H1 (cell line): ENCODE measurements around the gene HDAC7. TPM values are rescaled to one million over a fixed set of nuclear protein-coding genes. Genes with fewer than 3 reads are reported as not detected.

ENCODE experiments used
- CTCF ChIA-PET: fragments of 300-600 bp; sonication (Branson Sonifier 250); formaldehyde crosslinking; loops from one replicate; lab custom pipeline; 2021; ENCODE audit not compliant: partially characterized antibody; lab: Charles Lee
- POLR2A ChIA-PET: fragments of 300-600 bp; sonication (Branson Sonifier 250); formaldehyde crosslinking; loops from one replicate; lab custom pipeline; 2021; ENCODE audit warnings: inconsistent platforms; ENCODE audit not compliant: partially characterized antibody; lab: Charles Lee
- DNase-seq, 2 experiments: peaks; one replicate each; pipeline versions ENCODE4 v3.0.0 to v3.0.0-alpha.2; 2010 to 2022; ENCODE audit warnings: low spot score in 2 of 2, low read depth in 1 of 2, mixed read lengths in 1 of 2
- FAIRE-seq: peaks from 2 replicates; lab custom pipeline; 2011; peaks lifted over from hg19 to GRCh38; lab: Jason Lieb, UNC
- H2AFZ ChIP-seq: 2 replicates; pipeline ENCODE4 v1.8.1; 2012; ENCODE audit warnings: low read length, inconsistent platforms
- H2AK5ac ChIP-seq: 2 replicates; pipeline ENCODE4 v1.6.1; 2013; ENCODE audit warnings: low read depth, low read length
- H2BK120ac ChIP-seq: replicated peaks from 2 replicates; pipeline ENCODE3; 2013; ENCODE audit warnings: low read depth, low read length, inconsistent platforms
- H2BK12ac ChIP-seq: 2 replicates; pipeline ENCODE4 v1.6.1; 2013; ENCODE audit warnings: low read depth, low read length
- H2BK15ac ChIP-seq: 2 replicates; pipeline ENCODE4 v1.6.1; 2013; ENCODE audit warnings: low read length
- H2BK20ac ChIP-seq: 2 replicates; pipeline ENCODE4 v1.6.1; 2013; ENCODE audit warnings: low read length
- H2BK5ac ChIP-seq: 2 replicates; pipeline ENCODE4 v1.6.1; 2013; ENCODE audit warnings: low read depth, low read length
- H3K14ac ChIP-seq: 2 replicates; pipeline ENCODE4 v1.6.1; 2013; ENCODE audit warnings: inconsistent platforms; ENCODE audit not compliant: insufficient read length
- H3K18ac ChIP-seq: 2 replicates; pipeline ENCODE4 v1.6.1; 2013; ENCODE audit warnings: low read length; ENCODE audit errors: extremely low read depth
- H3K23ac ChIP-seq: 2 replicates; pipeline ENCODE4 v1.6.1; 2013; ENCODE audit warnings: inconsistent platforms; ENCODE audit not compliant: insufficient read length
- H3K23me2 ChIP-seq: 2 replicates; pipeline ENCODE4 v1.6.1; 2013; ENCODE audit warnings: low read depth, low read length
- H3K27ac ChIP-seq: 2 replicates; pipeline ENCODE4 v1.6.1; 2011; ENCODE audit warnings: low read depth, low read length, inconsistent platforms
- H3K27me3 ChIP-seq, 4 experiments: replicated peaks in 1 of 4; 1 replicate in 1 of 4; 2 replicates in 3 of 4; pipeline versions ENCODE4 v1.6.1 to v1.8.1; 2011 to 2013; ENCODE audit warnings: low read length in 3 of 4, mild to moderate bottlenecking in 3 of 4, inconsistent platforms in 2 of 4, mixed read lengths in 2 of 4, moderate library complexity in 1 of 4; ENCODE audit not compliant: control insufficient read depth in 3 of 4, insufficient read depth in 3 of 4; ENCODE audit errors: extremely low read depth in 1 of 4
- H3K36me3 ChIP-seq, 4 experiments: 2 replicates each; pipeline versions ENCODE4 v1.6.1 to v1.8.1; 2011 to 2013; ENCODE audit warnings: mild to moderate bottlenecking in 4 of 4, low read length in 3 of 4, moderate library complexity in 2 of 4, control low read depth in 1 of 4, inconsistent platforms in 1 of 4; ENCODE audit not compliant: insufficient read depth in 4 of 4, control insufficient read depth in 2 of 4
- H3K4ac ChIP-seq: replicated peaks from 2 replicates; pipeline ENCODE3; 2013; ENCODE audit warnings: low read length, low read depth, mixed read lengths, inconsistent platforms; ENCODE audit not compliant: insufficient read length
- H3K4me1 ChIP-seq, 4 experiments: replicated peaks in 1 of 4; 1 replicate in 1 of 4; 2 replicates in 3 of 4; pipeline versions ENCODE4 v1.6.1 to v1.8.1; 2011 to 2013; ENCODE audit warnings: low read length in 3 of 4, inconsistent platforms in 2 of 4, mixed read lengths in 1 of 4; ENCODE audit not compliant: insufficient read depth in 4 of 4, control insufficient read depth in 3 of 4
- H3K4me2 ChIP-seq, 2 experiments: 2 replicates each; pipeline versions ENCODE4 v1.6.1 to v1.8.1; 2011 to 2013; ENCODE audit warnings: low read depth in 2 of 2, low read length in 2 of 2, control low read depth in 1 of 2, inconsistent platforms in 1 of 2, mild to moderate bottlenecking in 1 of 2; ENCODE audit not compliant: insufficient read depth in 1 of 2
- H3K4me3 ChIP-seq, 4 experiments: fragments of 200-600, 300-600 bp in 1 of 4; sonication (generic), shearing (Covaris generic), sonication (Bioruptor Twin) in 1 of 4; 2 replicates each; pipeline versions ENCODE4 v1.5.1 to v1.8.1; 2011 to 2016; ENCODE audit warnings: low read length in 4 of 4, low read depth in 3 of 4, control low read depth in 2 of 4, inconsistent platforms in 2 of 4, mild to moderate bottlenecking in 2 of 4, mixed read lengths in 1 of 4, moderate library complexity in 1 of 4; ENCODE audit not compliant: insufficient read depth in 2 of 4; ENCODE audit errors: extremely low read depth in 1 of 4
- H3K56ac ChIP-seq: replicated peaks from 2 replicates; pipeline ENCODE3; 2013; ENCODE audit warnings: low read depth, mild to moderate bottlenecking, mixed read lengths, low read length, inconsistent platforms; ENCODE audit not compliant: insufficient read length
- H3K79me1 ChIP-seq: 2 replicates; pipeline ENCODE4 v1.6.1; 2013; ENCODE audit warnings: low read depth, low read length, control low read depth
- H3K79me2 ChIP-seq, 2 experiments: 2 replicates each; pipeline versions ENCODE4 v1.6.1 to v1.8.1; 2012 to 2013; ENCODE audit warnings: low read length in 2 of 2, mild to moderate bottlenecking in 2 of 2, inconsistent platforms in 1 of 2; ENCODE audit not compliant: insufficient read depth in 2 of 2, control insufficient read depth in 1 of 2
- H3K9ac ChIP-seq, 4 experiments: replicated peaks in 1 of 4; 1 replicate in 1 of 4; 2 replicates in 3 of 4; pipeline versions ENCODE4 v1.6.1 to v1.8.1; 2011 to 2013; ENCODE audit warnings: low read depth in 3 of 4, low read length in 3 of 4, control low read depth in 2 of 4, mild to moderate bottlenecking in 2 of 4, moderate library complexity in 2 of 4, inconsistent platforms in 1 of 4; ENCODE audit errors: extremely low read depth in 1 of 4
- H3K9me3 ChIP-seq, 2 experiments: 2 replicates each; pipeline versions ENCODE4 v1.6.1 to v1.8.1; 2012 to 2013; ENCODE audit warnings: mild to moderate bottlenecking in 2 of 2, moderate library complexity in 2 of 2, control low read depth in 1 of 2, inconsistent platforms in 1 of 2, low read depth in 1 of 2, low read length in 1 of 2, mixed read lengths in 1 of 2; ENCODE audit not compliant: insufficient read depth in 2 of 2
- H4K20me1 ChIP-seq, 2 experiments: replicated peaks in 1 of 2; 2 replicates each; pipeline versions ENCODE3 to v1.8.1; 2011 to 2013; ENCODE audit warnings: inconsistent platforms in 2 of 2, low read length in 2 of 2, mild to moderate bottlenecking in 1 of 2; ENCODE audit not compliant: insufficient read depth in 2 of 2, control insufficient read depth in 1 of 2
- H4K5ac ChIP-seq: 2 replicates; pipeline ENCODE4 v1.6.1; 2013; ENCODE audit warnings: low read length, low read depth, mixed read lengths, inconsistent platforms; ENCODE audit not compliant: insufficient read length
- H4K8ac ChIP-seq: 2 replicates; pipeline ENCODE4 v1.8.0; 2013; ENCODE audit warnings: mild to moderate bottlenecking, moderate library complexity, low read length, inconsistent platforms; ENCODE audit not compliant: insufficient read depth; ENCODE audit errors: extremely low read depth
- H4K91ac ChIP-seq: replicated peaks from 2 replicates; pipeline ENCODE3; 2013; ENCODE audit warnings: low read length, mixed read lengths, inconsistent platforms; ENCODE audit not compliant: insufficient read length
- KDM1A ChIP-seq: fragments of 200-600, 300-600 bp; sonication (generic); IDR thresholded peaks from 2 replicates; pipeline ENCODE4 v1.7.1; 2016; ENCODE audit warnings: mild to moderate bottlenecking, low read length, borderline replicate concordance
- POLR2AphosphoS5 ChIP-seq: IDR thresholded peaks from 2 replicates; pipeline ENCODE4 v1.6.1; 2011; ENCODE audit warnings: low read depth, low read length
- POU5F1 ChIP-seq: IDR thresholded peaks from 2 replicates; pipeline ENCODE4 v1.6.1; 2011; ENCODE audit warnings: low read depth, mild to moderate bottlenecking, low read length, moderate library complexity
- RNF2 ChIP-seq: fragments of 200-900, 300-1000 bp; sonication (generic); IDR thresholded peaks from 2 replicates; pipeline ENCODE4 v1.7.1; 2016; ENCODE audit warnings: borderline replicate concordance, low read depth, mild to moderate bottlenecking, antibody characterized with exemption, low read length; ENCODE audit not compliant: poor library complexity, severe bottlenecking; ENCODE audit errors: missing control alignments
- SAP30 ChIP-seq: fragments of 300-600 bp; sonication (generic); IDR thresholded peaks from 2 replicates; pipeline ENCODE4 v1.7.1; 2012; ENCODE audit warnings: low read length, moderate library complexity, mild to moderate bottlenecking, inconsistent platforms; ENCODE audit not compliant: insufficient read depth, insufficient replicate concordance
- SIN3A ChIP-seq, 2 experiments: IDR thresholded peaks in 1 of 2; conservative IDR thresholded peaks in 1 of 2; 2 replicates each; pipeline ENCODE4 v1.6.1; 2011 to 2012; ENCODE audit warnings: low read length in 2 of 2, improper control_type of control experiment in 1 of 2, low read depth in 1 of 2, mild to moderate bottlenecking in 1 of 2
- WGBS, 2 experiments: shearing (Covaris generic) in 1 of 2; methylation state at CpG; one replicate each; pipeline versions ENCODE4 v1.1.6 to v1.1.7; 2013 to 2015; ENCODE audit warnings: low lambda C conversion rate in 2 of 2, mixed read lengths in 2 of 2, inconsistent platforms in 1 of 2, low coverage in 1 of 2, missing lambda C conversion rate in 1 of 2; ENCODE audit not compliant: insufficient replicate concordance in 2 of 2, insufficient coverage in 1 of 2, insufficient read length in 1 of 2; ENCODE audit errors: extremely low coverage in 1 of 2, missing lambda C conversion rate in 1 of 2; 5-methylcytosine and 5-hydroxymethylcytosine counted together
- polyA plus RNA-seq, 7 experiments: library from polyadenylated mRNA; depleted of rRNA in 3 of 7; stranded (reverse) in 5 of 7; unstranded in 2 of 7; fragments of >200 nt in 5 of 7; fragments of 200-250 nt in 2 of 7; gene quantifications; 1 replicate in 5 of 7; 2 replicates in 1 of 7; 4 replicates in 1 of 7; pipeline versions ENCODE4 v1.2.1 to v1.2.3, GENCODE V29; 2011 to 2013; ENCODE audit warnings: missing spikeins in 2 of 7, mixed read lengths in 2 of 7
- total RNA-seq: library from RNA; stranded (reverse); fragmentation: NEBNext Ultra II Directional; extraction: Animal tissue kit (Norgen Biotek cat#: 25700); gene quantifications from 2 replicates; pipeline ENCODE4 v1.2.1, GENCODE V29; 2021

Gene HDAC7
- total and polyA plus RNA-seq, 2 of the 8 experiments (the other 6 are each of a cell fraction or from before 2014, with no cell fraction given), result 25.5 to 84.9 TPM

DNA sequence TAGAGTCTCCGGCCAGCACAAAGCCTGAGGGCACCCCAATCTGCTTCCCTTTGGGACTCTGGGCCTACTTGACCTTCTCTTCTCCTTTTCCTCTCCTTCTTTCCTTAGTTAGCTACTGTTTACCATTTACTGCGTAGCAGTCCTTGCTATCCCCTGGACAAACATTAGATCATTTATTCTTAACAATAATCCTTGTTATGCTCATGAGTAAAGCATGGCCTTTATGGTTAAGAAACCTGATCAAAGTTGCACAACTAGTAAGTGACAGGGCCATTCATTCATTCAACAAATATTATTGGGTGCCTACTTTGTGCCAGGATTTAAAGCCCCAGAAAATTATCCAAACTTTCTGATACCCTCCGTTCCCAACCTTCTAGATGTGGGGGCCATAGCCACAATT, 3.2 kb upstream of the HDAC7 start:
- Histone ChIP-seq H3K36me3 (no peaks in the 10 kb centered on the region), H2AK5ac (no peak overlapping the region), H3K79me1 (peaks cover 4% of the 10 kb centered on the region), H3K9ac (no peak overlapping the region), H3K79me2 (peaks cover 0 to 16% of the 10 kb centered on the region in 2 experiments; a peak in 2 of 4 replicates), H2BK120ac (no peak overlapping the region), H4K5ac (no peak overlapping the region), H3K4me2 (no peak overlapping the region), H3K4ac (no peak overlapping the region), H3K18ac (no peak overlapping the region), H2BK12ac (no peak overlapping the region)
- POLR2A ChIA-PET, result interaction anchor here (2.0 to 29.3 kb wide), 2 partner anchors 11 to 15 kb away, joined by 22 to 480 read pairs; no protein-coding TSS in a partner anchor
- no peak for DNase-seq
- TF ChIP-seq SIN3A (conservative IDR thresholded peaks at IDR 0.05 in 1 of 2, IDR thresholded peaks at IDR 0.05 in 1 of 2; ENCODE audit: low read depth in 1 of 2, low read length in 2 of 2) (no peak), RNF2 (no peak), POLR2AphosphoS5 (no peak), POU5F1 (no peak), SAP30 (no peak), KDM1A (no peak)
- TF ChIP-seq, all 59 proteins: peak for 0
- Histone ChIP-seq H3K27ac (no peak overlapping the region), H2BK5ac (no peak overlapping the region), H2AFZ (no peak overlapping the region), H3K27me3 (no peaks in the 10 kb centered on the region; a peak in 2 of 7 replicates), H3K4me3 (no peak overlapping the region), H3K56ac (no peak overlapping the region), H4K91ac (no peak overlapping the region), H4K8ac (no peak overlapping the region), H2BK15ac (no peak overlapping the region), H3K4me1 (peaks cover 0 to 28% (median 21%) of the 10 kb centered on the region in 4 experiments; a peak in 6 of 7 replicates), H3K23ac (no peak overlapping the region), H3K14ac (no peak overlapping the region), H3K23me2 (peaks cover 9% of the 10 kb centered on the region), H4K20me1 (peaks cover 0 to 4% of the 10 kb centered on the region in 2 experiments), H3K9me3 (no peaks in the 10 kb centered on the region), H2BK20ac (no peak overlapping the region)
- CTCF ChIA-PET, result interaction anchor here (1.4 to 58.8 kb wide), 5 partner anchors 9 to 80 kb away, joined by 6 to 2001 read pairs (median 55); no protein-coding TSS in a partner anchor
- WGBS, 2 experiments, result 92% methylated on average over 3 of the region's 3 CpGs; no CpG with 5 or more reads in 1 of the 2 experiments
- FAIRE-seq, result no peak
